Adrenal gland (tissue), 5 donors: ENCODE results near the gene SLC17A7.

Experiments
- CTCF ChIP-seq, 6 experiments: fragments of 450-650 bp in 4 of 6; fragments of 200-600 bp in 2 of 6; sonication (generic) in 1 of 6; IDR thresholded peaks; 1 replicate in 5 of 6; 2 replicates in 1 of 6; pipeline versions ENCODE4 v1.5.1 to v1.8.0; 2016 to 2021; ENCODE audit warnings: antibody characterized with exemption in 6 of 6, mild to moderate bottlenecking in 2 of 6, moderate library complexity in 1 of 6
- POLR2A ChIP-seq, 2 donors: fragments of 450-650 bp; IDR thresholded peaks; one replicate each; pipeline ENCODE4 v1.6.1; 2017; ENCODE audit warnings: antibody characterized with exemption in 2 of 2, mild to moderate bottlenecking in 2 of 2, moderate library complexity in 1 of 2
- donor health status: DM: no; HTN: no; CAD: no.

GRCh38 chr19:49413348-49413747, 28.0 kb downstream of the SLC17A7 start:
- no peak for TF ChIP-seq CTCF (IDR thresholded peaks at IDR 0.05)
- no peak for TF ChIP-seq POLR2A (IDR thresholded peaks at IDR 0.05)
